NCI-H82 treated with DMSO at 0.1 percent for 48 hours (cell line): Measurements from ENCODE around the gene B4GALT3.

Source experiments
- DNase-seq: peaks from one replicate; lab custom pipeline; 2025; ENCODE audit not compliant: unreplicated experiment; lab: John Stamatoyannopoulos, UW

The B4GALT3 gene

DNA sequence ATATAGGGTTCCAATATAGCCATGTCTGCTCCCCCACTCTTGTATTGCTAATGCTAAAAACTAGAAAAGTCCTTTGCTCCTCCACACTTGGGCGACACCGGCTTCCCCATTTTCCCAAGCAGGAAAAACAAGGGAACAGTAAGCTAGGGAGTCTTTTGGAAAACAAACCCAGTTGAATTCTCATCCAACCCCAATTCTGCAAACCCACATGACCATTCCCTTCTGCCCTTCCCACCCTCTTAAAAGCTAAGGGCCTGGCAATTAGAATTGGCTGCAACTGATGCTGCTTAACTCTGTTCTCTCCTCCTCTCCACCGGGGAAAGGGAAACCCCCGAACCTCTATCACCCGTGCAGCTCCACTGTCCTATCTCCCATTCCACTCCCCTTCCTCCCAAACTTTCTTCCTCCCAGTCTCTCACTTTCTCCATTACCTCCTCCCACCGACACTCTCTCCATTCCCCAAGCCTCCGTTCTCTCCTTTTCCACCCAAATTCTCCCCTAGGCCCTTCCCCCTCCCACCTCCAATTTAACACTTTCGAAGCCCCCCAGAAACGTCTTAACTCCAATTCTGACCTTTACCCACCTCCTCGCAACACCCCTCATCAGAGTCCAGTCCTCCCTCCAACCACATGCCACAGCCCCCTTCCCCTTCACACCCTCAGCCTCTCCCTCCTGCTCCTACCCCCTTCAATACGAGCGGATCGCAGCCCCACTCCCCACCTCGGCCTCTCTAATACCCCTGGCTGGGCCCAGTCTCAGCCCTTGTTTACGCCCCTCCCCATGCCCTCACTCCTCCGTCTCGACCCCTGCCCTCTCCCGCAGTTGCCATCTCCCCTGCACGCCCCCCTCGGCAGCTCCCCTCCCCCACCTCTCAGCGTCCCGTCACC is 45.5 kb downstream of the B4GALT3 start:
- no peak for DNase-seq

DNA sequence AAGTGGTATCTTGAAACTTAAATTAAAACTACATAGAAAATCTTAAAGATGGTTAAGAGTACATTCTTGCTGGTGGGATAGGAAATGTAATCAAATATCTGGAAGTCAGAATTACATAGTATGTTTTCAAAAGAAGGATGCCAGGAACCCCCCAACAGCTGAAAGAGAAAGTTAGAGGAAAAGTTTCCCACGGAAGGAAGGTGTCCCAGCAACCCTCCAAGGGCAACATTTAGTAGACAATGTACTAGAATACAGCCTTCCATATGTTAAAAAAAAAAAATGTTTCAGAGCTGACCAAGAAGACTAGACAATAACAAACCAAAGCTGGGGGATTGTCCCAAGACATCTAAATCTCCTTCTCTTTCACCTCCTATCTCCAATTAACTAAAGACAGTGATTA is 47.0 kb downstream of the B4GALT3 start:
- DNase-seq = no peak

DNA sequence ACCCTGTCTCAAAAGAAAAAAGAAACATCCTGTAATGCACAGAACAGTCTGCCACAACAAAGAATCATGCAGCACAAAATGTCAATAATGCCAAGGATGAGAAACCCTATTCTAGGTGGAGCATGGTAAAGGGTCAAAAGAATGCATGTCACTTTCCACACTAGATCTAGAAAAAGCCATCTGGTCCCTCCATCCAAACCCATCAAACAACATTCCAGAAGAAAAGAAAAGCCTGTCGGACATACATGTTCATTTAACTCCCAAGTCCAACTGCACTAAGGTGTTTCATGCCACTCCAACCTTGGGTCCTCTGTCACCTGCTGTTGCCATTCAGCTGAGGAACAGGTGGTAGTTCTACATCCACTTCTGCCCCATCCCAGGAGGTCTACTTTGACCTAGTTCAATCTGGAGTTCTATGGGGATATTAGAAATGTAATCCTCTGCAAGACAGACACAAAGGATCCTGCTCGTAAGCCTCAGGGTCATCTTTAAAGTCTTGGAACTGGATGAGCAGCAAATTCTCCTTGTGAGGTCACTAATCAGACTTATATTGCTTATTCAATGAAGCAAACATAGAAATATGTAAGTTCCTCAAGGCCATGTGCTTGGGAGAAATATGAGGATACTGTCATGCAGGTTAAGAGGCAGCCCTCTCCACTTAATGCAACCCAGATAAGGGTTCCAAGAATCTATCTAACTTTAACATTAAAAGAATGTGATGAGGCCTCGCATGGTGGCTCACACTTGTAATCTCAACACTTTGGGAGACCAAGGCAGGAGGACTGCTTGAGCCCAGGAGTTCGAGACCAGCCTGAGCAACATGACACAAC is 48.5 kb downstream of the B4GALT3 start:
- DNase-seq = no peak

DNA sequence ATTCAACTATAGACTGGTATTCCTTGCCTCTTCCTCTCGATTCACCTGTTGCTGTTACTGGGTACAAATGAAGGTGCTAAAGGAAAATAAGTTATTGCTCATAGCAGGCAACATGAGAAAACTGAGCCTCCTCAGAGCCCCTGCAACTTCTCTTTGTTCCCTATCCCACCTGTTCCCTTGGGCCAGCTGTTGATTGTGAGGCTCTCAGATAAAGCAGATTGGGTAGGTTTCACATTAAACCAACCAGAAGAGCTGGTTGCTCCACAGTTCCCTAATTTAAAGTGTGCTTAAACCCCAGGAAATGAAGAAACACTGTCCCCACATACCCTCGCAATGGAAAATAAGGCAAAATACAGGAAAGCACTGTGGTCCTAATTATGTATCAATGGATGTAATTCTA is 49.7 kb downstream of the B4GALT3 start:
- DNase-seq = no peak

DNA sequence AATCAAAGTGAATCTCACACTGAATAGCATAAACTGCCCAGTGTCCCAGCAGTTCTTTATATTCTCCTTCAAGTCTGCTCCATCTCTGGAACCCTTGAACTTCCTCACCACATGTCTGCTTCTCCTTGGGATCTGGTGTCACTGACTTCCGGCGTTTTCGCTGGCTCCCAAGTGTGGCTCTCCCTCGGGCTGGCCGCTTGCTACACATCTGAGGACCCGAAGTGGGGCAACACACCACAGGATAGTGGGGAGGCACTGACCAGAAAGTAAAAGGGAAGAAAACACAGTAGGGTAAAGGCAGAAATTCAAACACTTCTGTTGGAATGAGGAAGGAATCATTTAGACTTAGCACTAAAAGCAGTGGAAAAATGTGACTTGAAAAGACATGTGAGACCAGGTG is 54.3 kb downstream of the B4GALT3 start:
- DNase-seq = no peak

DNA sequence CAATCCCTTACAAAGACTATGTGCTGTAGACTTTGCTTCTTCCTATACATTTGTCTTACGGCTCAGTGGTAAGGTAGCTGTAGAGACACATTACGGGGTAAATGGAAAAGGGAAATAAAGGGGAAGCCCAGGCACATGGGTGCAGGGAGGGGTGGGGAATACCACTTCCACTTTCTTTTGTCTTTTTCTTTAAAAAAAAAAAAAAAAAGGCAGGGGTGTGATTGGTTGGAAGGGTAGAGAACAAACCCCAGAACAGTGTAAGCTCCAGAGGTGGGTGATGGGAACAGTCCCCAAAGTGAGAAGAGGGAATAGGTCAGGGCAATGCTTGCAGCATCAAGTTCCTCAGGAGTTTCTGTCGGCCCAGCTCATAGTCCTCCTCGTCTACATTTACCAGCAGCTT is 55.5 kb downstream of the B4GALT3 start:
- DNase-seq = no peak
